IPS-11a (cell line): ENCODE results near the gene ETV5.
A peak's percentile ranks its signal among the peaks of the same experiment; 100 is the strongest.

Source experiments
- H3K4me3 ChIP-seq: one replicate; pipeline ENCODE4 v1.5.1; 2013; ENCODE audit warnings: low read depth, low read length, control low read depth

The ETV5 gene

DNA sequence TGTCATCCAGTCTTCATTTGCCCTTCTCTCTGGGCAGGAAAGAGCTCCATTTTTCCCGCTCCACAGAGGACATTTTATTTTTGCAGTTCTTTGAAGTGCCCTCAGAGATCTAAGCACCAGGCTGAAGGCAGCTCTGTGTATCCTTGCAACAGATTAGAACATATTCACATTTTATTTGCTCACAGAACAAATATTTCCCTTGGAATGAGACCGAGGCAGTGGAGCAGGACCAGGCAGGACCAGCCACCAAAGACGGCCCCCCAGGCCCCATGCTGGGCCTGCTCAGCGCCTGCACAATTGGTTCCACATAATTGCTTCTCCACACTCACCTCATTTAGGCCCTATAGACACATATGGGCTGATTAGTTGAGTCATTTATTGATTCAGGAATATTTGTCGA, 15.7 kb upstream of the ETV5 start:
- no peak overlapping the region for H3K4me3 ChIP-seq

DNA sequence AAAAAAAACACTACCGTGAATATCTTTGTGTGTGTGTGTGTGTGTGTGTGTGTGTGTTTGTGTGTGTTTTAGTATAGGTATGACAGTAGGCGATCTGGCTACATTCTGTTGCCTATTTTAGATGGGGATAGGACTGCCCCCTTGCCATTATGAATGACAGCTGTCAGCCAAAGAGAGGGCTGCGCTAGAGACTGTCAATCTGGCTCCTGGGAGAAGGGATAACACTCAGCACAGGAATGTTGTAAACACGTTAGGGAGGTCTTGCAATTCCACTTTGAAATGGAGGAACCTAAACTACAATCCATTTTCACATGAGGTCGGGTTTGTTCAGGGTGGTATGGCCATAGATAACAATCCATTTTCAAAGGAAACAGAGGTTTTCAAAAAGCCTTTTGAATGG, 14.1 kb upstream of the ETV5 start:
- no peak overlapping the region for H3K4me3 ChIP-seq

DNA sequence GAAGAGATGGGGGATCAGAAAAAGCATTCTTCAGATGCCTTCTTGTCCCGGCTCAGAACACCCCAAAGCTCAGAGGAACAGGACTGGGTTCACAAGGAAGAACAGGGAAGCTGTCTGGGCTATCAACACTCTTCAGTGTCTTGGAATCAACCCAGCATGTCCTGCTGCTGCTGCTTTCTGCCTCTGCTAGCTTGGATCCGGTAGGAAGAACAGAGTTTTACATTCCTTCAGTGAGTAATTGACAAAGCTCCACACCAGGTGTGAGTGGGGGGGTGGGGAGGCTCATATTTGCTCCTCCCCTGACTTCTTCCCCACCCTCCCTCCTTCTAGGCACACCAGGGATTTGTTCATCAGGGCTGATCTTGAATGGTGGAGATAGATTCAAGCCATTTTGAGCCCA, 13.1 kb upstream of the ETV5 start:
- H3K4me3 ChIP-seq, result no peak overlapping the region

DNA sequence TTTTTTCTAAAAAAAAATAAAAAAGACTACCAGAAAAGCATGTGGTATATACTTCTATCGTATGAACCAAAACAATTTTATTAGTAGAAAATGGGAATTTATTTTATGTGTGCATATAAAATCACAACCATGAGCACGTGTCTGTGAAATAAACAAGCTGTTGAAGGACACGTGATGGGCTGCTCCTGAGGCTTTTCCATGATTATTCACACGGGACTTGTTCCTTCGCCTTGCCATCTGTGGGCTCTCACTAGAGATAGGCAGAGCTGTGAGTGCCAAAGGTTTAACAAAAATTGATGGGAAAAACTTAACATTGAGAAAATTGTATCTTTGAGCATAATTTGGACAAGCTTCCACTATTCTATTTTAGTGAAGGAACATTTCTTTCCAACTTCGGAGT, 12.4 kb upstream of the ETV5 start:
- no peak overlapping the region for H3K4me3 ChIP-seq

DNA sequence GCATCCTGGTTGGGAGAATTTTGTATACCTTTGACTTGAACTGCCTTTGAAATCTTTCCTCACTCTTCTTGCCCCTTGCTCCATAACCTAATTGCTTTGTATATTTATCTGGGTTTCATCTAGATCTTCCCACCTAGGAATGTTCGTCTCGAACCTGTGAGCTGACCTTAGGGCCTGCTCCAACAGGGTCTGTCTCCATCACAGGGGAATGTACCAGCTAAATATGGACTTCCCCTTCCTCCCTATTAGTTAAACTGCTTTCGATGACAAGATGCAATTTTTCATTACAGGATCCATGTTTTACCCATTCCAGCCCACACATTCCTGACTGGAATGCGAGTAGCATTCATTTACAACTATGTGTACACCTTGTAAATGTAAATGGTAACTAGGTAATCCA, 10.6 kb upstream of the ETV5 start:
- no peak overlapping the region for H3K4me3 ChIP-seq

DNA sequence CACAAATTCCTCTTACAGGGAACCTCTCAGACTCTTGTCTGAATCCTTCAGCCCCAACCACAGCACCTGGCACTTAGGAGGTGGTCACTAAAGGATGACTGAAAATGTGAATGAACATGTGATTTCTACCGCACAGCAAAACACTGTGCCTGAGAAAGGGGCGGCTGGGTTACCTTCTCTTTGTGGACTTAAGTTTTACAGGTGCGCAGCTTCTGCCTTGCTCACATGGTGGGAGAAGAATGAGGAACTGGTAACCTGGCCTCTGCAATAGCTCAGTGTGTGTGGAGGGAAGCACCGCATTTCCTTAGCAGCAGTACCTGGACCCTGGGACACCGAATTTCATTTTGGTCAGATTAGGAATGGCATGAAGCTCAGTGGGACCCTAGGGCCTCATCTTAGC, 9.8 kb upstream of the ETV5 start:
- no peak overlapping the region for H3K4me3 ChIP-seq

DNA sequence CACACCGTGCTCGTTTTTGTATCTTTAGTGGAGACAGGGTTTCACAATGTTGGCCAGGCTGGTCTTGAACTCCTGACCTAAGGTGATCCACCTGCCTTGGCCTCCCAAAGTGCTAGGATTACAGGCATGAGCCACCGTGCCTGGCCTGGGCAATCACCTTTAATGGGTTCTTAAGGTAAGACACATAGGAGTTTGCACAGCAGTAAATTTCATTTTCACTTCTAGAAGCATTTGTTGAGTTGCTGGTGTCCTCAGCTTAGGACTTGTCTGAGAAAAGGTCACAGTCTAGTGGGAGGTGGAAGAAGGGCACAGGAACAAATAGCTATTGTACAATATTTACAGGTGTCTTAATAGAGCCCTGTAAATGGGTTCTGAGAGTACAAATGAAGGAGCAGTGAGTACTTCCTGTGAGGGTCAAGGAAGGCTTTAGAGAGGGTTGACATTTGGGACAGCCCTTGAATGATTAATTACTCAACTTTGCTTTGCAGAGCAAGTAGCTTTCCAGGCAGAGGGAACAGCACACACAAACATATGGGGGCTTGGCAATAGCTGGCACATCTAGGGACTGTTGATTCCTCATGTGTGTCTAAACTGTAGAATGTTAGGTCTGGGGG, 8.7 kb upstream of the ETV5 start:
- H3K4me3 ChIP-seq, result no peak overlapping the region

DNA sequence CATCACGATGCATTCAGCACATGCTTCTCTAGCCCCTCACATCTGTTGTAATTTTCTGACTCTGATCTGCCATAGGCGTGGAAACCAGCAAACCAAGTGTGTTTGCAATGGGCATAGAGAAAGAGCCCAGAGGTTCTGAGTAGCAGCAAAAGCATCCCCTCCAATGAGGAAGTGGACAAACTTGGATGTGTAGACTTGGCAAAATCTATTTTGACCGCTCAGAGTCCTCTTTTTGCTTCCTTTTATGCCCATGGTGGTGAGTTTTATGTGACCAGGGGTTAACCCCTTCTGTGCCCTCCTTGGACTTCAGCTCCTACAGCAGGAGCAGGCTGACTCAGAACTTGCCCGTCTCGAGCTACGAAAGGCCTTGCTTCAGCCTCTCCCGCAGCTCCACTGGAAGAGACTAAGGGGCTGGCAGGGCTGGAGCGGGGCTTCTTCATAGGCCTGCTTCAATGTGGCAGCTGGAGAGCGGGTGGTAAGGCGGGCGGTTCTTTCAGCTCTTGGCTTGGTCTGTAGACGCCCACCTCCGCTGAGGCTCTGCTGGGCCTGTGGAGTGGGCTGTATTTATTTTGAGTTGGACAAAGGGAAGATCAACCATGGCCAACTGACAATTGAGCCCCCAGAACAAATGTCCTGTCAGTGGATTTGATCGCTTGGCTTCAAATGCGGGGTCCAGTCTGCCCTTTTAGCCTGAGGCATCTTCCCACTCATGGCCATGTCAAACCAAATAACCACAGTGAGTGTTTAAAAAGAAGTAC, 6.5 kb upstream of the ETV5 start:
- H3K4me3 ChIP-seq, result no peak overlapping the region

DNA sequence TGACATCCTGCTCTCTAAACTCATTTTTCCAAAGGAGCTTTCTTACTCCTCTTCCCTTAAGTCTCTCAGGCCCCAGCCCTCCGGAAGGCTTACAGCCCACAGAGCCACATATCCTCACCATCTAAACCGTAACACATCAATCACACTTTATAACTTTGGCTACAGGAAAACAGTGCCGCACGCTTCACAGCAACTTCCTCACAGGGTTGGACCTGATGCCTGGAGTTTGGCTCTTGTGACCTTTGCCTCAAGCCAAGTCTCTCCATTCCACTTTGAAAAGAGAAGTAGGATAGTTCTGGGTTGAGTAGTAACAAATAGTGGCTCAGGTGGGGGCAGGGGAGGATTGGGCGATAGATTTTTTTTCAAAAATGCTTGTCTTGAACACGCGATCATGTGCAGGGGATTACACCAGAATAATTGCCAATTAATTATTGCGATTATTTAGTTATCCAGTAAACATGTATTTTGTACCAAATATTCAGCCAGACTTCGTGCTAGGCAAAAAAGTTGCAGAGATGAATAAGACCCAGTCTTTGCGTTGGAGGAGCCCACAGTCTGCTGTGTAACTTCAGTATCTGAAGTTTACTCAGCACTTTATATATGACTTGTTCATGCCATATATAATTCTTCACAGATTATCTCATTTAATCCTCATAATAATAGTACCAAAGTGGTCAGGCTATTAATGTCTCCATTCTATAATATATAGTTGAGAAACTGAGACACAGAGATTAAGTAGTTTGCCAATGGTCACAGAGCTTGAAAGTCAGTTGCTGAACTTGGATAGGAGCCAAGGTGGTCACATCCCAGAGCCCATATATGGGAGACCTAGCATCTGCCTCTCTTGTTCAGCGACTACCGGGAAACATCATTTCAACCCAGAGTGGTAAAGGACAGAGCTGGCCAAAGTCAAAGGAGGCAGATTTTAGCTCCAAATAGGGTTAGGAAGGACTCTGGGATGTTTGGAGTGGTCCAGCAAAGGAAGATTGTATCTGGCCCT, 2.4 kb upstream of the ETV5 start:
- H3K4me3 ChIP-seq, result no peak overlapping the region

DNA sequence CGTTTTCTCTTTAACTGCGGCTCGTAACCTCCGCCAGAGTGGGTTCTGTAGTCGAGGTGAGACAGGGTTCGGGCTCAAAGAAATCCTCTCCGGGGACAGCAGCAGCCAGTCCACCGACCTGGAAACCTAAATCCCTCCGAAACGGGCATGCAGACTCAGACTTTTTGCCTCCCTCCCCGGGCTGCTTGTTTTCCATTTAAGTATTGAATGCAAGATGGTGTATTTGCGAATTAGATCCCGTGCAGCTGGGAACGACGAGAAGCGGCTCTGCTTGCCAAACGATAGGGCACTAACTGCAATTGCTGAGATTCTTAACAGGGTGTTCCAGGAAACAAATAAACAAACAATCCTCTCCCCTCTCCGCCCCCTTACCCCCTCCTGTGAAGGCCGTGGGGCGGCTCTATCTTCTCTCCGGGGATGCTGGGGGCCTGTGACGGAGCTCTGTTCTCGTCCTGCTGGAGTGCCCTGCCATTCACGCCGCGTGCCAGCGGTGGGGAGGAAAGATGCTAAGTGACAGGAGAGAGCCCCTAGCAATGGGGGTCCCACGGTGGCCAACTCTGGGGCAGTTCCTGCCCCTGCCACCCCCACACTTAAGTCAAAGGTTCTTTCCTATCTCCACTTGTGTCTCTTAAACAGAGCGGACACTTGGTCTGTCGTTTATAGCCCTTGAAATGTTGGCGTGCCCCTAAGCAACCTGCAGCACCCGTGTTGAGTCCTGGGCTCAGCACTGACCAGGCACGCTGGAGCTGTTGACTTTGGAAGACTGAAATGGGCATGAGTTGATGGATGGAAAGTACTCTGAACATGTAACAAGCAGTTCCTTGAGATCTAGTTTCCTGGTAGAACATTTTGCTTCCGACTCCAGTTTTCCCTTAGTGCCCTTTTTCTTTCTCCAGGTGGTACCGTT, 1.3 kb upstream of the ETV5 start:
- H3K4me3 ChIP-seq, result no peak overlapping the region

DNA sequence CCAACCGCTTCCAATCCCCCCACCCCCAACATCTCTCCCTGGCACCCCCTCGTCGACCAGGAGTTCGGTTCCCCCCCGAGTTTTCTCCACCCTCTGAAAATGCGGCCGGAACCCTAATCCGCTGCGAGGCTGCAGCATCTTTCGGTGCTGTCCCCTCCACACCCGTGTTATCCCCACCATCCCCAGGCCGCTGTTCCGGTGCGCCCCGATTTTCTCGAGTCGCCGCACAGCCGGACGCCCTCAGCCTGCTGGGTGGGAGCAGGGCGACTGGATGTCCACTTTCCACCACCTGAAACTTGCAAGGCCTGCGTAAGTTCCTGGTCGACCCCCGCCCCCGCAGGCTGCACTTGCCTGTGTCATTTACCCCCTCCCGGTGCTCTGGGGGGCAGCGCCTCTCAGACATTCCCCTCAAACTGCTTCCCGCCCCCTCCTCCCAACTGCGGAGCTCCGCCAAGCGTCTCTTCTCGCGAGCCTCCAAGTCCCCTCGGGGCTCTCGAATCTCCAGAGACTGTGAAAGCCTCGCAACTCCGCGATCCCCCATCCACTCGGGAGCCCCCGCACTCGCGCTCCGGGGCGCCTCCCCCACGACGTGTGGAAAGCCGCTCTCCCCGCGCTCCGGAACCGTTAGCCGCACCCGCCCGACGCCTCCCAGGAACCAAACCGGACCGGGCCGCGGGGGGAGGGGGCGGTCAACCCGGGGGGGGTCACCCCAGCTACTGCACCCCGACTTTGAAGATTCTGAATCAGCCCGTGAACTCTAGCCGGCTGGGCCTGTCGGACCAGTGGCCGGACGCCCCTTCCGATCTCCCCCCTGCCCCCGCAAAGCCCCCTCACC, 566 bp downstream of the ETV5 start:
- peak overlapping the region; percentile 70 for H3K4me3 ChIP-seq

DNA sequence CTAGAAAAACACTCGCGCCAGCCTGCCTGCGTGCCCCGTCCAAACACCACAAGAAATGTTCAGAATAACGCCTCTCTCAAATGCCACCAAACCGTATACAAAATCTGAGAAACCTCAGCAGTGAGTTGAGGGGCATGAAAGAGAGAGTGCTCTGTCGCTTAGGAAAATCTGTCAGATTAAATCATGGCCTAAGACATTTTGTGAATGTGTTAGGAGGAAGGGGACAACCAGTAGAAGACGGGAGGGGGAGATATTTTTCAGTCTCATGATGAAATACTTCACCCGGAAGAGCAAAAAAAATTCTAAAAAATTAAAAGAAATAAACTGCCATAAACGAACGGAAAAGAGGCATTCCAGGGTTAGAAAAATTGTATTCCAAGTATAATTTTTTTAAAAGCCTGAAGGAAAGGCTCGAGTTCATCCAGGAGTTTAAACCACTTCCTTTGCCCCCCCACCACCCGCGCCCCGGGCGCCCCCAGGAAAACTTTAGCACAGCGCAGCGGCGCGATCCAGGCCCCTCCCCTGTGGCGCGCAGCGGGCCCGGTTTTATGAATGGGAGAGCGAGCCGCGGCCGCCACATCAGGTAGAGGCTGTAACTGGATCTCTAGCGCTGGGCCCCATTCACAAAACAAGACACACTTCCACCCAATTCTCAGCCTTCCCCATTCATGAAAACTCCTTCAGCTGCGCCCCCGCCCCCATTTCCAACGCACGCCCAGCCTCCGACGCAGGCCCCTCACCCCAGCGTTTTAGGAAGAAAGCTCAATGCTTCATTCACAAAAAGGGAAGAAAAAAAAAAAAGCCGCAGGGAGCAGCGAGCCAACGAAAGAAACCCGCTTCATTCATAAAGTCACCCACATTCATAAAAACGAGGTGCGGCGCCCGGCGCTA, 1.4 kb downstream of the ETV5 start:
- H3K4me3 ChIP-seq, result peak overlapping the region; percentile 70

DNA sequence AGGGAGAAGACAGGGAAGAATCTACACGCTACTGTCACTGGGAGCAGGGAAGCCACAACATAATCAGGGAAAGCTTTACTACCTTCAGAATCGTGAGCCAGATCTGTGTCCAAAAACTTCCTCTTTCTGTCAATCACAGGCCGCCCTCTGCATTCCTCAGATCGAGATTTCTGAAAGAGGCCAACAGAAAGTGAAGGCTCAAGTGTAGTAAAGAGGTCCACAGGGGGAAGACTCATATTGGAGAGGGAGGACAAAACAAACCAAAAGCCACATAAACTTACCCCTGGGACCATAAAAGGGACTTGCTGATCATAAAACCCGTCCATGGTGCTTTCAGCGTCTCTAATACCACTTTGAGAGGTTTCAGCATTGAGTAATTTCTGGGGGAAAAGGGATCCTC, 3.3 kb downstream of the ETV5 start:
- H3K4me3 ChIP-seq, result no peak overlapping the region

DNA sequence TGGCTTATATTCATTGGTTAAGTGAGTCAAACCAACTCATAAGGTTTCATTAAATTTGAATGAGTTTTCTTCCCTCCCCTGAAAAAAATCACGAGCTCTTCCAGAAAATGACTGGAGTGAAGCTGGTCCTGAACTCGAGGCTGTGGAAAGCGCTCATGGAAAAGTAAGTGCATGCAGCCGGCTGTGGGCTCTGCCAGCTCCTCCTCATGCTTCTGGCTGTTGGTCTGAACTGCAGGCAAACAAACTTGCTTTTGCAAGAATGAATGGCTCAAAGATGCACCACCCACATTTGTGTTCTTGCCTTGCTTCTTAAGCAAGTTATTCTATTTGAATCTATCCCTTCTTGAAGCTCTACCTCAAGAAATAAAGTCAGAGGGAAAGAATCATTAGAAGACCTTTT, 6.2 kb downstream of the ETV5 start:
- H3K4me3 ChIP-seq, result no peak overlapping the region

DNA sequence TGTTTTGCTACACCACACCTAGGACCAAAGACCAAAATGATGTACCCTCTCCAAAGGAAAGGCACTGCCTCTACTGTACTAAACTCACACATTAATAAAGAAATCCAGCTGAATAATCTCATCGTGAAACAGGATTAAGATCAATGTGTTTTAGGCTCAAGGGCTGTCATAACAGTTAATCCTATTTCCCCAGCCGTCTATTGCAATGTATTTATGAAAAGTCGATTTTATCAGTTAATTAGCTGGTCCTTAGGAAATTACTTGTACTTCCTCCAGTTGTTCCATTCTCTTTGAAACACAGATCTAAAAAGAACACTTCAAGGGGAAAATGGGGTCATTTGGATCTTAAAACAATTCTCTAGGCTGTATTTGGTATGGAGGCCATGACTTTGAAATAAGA, 8.5 kb downstream of the ETV5 start:
- H3K4me3 ChIP-seq, result no peak overlapping the region

DNA sequence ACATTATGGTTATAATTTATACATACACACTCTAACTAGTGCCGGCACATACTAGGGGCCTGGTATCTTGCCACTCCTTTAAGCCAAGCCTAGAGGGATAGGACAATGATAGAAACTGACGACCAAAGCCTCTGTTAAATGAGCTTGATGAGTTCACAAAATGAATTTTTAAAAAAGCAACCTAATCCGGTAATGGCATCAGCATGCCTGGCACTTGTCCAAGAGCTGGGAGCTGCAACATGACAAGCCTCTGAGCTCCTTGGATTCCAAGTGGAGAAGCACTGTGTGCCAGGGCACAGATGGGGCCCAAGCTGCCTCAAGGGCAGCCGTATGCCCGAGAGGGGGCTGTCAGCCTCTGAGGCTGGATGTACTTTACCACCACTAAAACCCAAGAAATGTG, 9.7 kb downstream of the ETV5 start:
- H3K4me3 ChIP-seq, result no peak overlapping the region

DNA sequence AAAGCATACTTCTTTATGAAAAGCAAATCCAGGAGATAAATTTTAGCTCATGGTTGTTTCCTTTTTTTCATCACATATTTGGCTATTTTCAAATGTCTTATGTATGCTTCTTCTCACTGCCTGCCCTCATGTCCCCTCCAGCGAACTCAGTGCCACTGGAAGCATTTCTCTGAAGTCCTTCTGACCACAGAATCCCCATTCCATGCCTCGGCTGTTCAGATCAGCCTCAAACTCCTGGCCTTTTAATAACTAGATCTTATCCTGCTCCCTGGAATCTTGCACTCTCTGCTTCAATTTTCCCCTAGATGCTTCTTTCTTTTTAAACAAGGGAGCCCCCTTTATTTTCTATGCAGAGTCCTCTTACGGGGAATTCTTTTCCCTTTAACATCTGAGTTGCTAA, 10.1 kb downstream of the ETV5 start:
- no peak overlapping the region for H3K4me3 ChIP-seq

DNA sequence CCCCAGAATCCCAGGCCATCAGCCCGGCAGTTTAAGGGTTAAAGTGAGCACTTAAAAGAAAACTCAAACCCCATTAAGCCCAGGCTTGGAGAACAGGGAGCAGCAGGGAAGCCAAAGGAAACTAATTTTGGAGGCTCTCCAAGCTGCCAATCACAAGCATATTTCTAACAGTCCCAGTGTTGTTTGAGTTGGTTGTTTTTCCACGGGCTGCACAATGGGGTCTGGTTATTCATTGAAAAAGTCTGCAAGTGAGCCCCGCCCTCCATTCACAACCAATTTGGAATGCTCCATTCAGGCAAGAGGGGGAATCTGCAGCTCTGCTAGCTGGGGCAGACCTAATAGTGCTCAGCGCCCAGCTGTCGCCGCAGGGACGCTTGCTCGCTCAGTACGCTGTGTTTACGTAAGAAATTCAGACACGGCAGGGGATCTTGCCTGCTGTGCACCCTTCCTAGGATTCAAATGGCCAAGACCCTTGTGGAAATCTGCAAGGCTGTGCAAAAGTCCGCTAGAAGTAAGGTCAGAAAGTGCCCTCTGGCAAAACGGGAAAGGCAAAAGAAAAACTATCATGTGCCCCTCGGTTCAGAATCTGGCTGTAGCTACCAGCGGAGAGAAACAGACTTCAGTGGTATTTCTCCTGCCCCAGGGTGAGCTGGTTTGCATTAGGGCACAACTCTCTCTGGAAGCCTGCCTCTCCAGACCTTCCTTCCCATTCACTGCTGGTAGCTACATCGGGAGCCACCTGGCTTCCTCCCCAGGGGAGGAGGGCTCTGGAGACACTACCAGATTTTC, 11.0 kb downstream of the ETV5 start:
- peak overlapping the region; percentile 37 for H3K4me3 ChIP-seq
